SK-N-SH (cell line): ENCODE measurements around the gene ZNF275. TPM values are rescaled to one million over a fixed set of nuclear protein-coding genes. Genes with fewer than 3 reads are reported as not detected.
"Not testable (repeated sequence)": the region's sequence is repeated elsewhere in the genome, so short reads cannot be mapped to it uniquely, and the experiment has no call there.

Experiments
- CTCF ChIA-PET: fragments of 300-600, 350-600 bp; formaldehyde crosslinking; extraction: SDS; loops from one replicate; lab custom pipeline; 2021; lab: Yijun Ruan, JAX
- POLR2A ChIA-PET: fragments of 350-600 bp; sonication (Branson Sonifier 250); formaldehyde crosslinking; extraction: SDS; loops from one replicate; lab custom pipeline; 2020; ENCODE audit warnings: antibody characterized with exemption, inconsistent platforms; lab: Yijun Ruan, JAX
- DNase-seq: peaks from one replicate; pipeline ENCODE4 v3.0.0; 2012
- H2AFZ ChIP-seq: fragments of 200-600 bp; sonication (generic); 2 replicates; pipeline ENCODE4 v1.8.1; 2016; ENCODE audit warnings: antibody characterized with exemption, mild to moderate bottlenecking, low read depth
- H3F3A ChIP-seq: fragments of 200-600 bp; sonication (generic); replicated peaks from 2 replicates; pipeline ENCODE3; 2016; ENCODE audit warnings: antibody characterized with exemption, mild to moderate bottlenecking; ENCODE audit not compliant: insufficient read depth
- H3K27ac ChIP-seq, 2 experiments: fragments of 200-500 bp in 1 of 2; fragments of 200-600 bp in 1 of 2; sonication (Bioruptor generic) in 1 of 2; sonication (generic), shearing (Covaris generic) in 1 of 2; 2 replicates each; pipeline versions ENCODE4 v1.5.1 to v1.6.1; 2014 to 2016; ENCODE audit warnings: low read depth in 2 of 2, inconsistent platforms in 1 of 2, low read length in 1 of 2, mild to moderate bottlenecking in 1 of 2, mixed read lengths in 1 of 2
- H3K27me3 ChIP-seq: fragments of 200-600 bp; sonication (generic), shearing (Covaris generic); 2 replicates; pipeline ENCODE4 v1.6.1; 2016; ENCODE audit warnings: mixed run types; ENCODE audit not compliant: insufficient read depth
- H3K36me3 ChIP-seq, 2 experiments: fragments of 200-500 bp in 1 of 2; fragments of 200-600 bp in 1 of 2; sonication (Bioruptor generic) in 1 of 2; sonication (generic) in 1 of 2; replicated peaks in 1 of 2; 2 replicates each; pipeline versions ENCODE3 to v1.5.1; 2014 to 2016; ENCODE audit warnings: low read length in 1 of 2, mild to moderate bottlenecking in 1 of 2; ENCODE audit not compliant: insufficient read depth in 2 of 2, control insufficient read depth in 1 of 2
- H3K4me1 ChIP-seq, 2 experiments: fragments of 200-500 bp in 1 of 2; fragments of 200-600 bp in 1 of 2; sonication (Bioruptor generic) in 1 of 2; sonication (generic), shearing (Covaris generic) in 1 of 2; 2 replicates each; pipeline versions ENCODE4 v1.5.1 to v1.6.1; 2014 to 2016; ENCODE audit warnings: low read depth in 1 of 2, low read length in 1 of 2, mixed run types in 1 of 2; ENCODE audit not compliant: insufficient read depth in 2 of 2, control insufficient read depth in 1 of 2
- H3K4me2 ChIP-seq: fragments of 200-600 bp; sonication (generic), shearing (Covaris generic); 2 replicates; pipeline ENCODE4 v1.6.1; 2017; ENCODE audit warnings: mixed run types
- H3K4me3 ChIP-seq, 2 experiments: fragments of 200-500 bp in 1 of 2; fragments of 200-600 bp in 1 of 2; sonication (Bioruptor generic) in 1 of 2; sonication (generic), shearing (Covaris generic) in 1 of 2; 2 replicates each; pipeline versions ENCODE4 v1.5.1 to v1.8.1; 2014 to 2016; ENCODE audit warnings: low read depth in 2 of 2, inconsistent platforms in 1 of 2, low read length in 1 of 2, mild to moderate bottlenecking in 1 of 2, mixed read lengths in 1 of 2, moderate library complexity in 1 of 2
- H3K79me2 ChIP-seq: fragments of 200-600 bp; sonication (generic); 2 replicates; pipeline ENCODE4 v1.8.1; 2017; ENCODE audit warnings: mild to moderate bottlenecking; ENCODE audit not compliant: insufficient read depth
- H3K9ac ChIP-seq: fragments of 200-600 bp; sonication (generic); 2 replicates; pipeline ENCODE4 v1.6.1; 2017; ENCODE audit warnings: mixed run types
- H3K9me2 ChIP-seq: fragments of 200-600 bp; sonication (generic); 2 replicates; pipeline ENCODE4 v1.6.1; 2017; ENCODE audit warnings: mixed run types
- H3K9me3 ChIP-seq: fragments of 200-600 bp; sonication (generic); 2 replicates; pipeline ENCODE4 v1.6.1; 2017; ENCODE audit warnings: mixed run types, mild to moderate bottlenecking, moderate library complexity
- H4K20me1 ChIP-seq: fragments of 200-600 bp; sonication (generic); 2 replicates; pipeline ENCODE4 v1.6.1; 2017; ENCODE audit warnings: mild to moderate bottlenecking, mixed run types; ENCODE audit not compliant: insufficient read depth
- CHD2 ChIP-seq: fragments of 150-350 bp; IDR thresholded peaks from 2 replicates; pipeline ENCODE4 v1.6.1; 2018; ENCODE audit warnings: low read length; ENCODE audit not compliant: partially characterized antibody
- FOSL2 ChIP-seq: IDR thresholded peaks from 2 replicates; pipeline ENCODE4 v1.4.0; 2012; ENCODE audit warnings: low read depth, mild to moderate bottlenecking, moderate library complexity, borderline replicate concordance
- FOXM1 ChIP-seq: IDR thresholded peaks from 2 replicates; pipeline ENCODE4 v1.4.0; 2012; ENCODE audit warnings: low read depth, mild to moderate bottlenecking
- GATA2 ChIP-seq: sonication (generic); formaldehyde crosslinking; IDR thresholded peaks from 2 replicates; pipeline ENCODE4 v1.5.0; 2020; ENCODE audit warnings: mild to moderate bottlenecking, missing genetic modification reagents
- JUND ChIP-seq: IDR thresholded peaks from 2 replicates; pipeline ENCODE4 v1.4.0; 2012
- MAX ChIP-seq: IDR thresholded peaks from 2 replicates; pipeline ENCODE4 v1.4.0; 2012; ENCODE audit warnings: low read depth
- MEF2A ChIP-seq: IDR thresholded peaks from 2 replicates; pipeline ENCODE4 v1.4.0; 2012; ENCODE audit warnings: low read depth, borderline replicate concordance
- NRF1 ChIP-seq: IDR thresholded peaks from 2 replicates; pipeline ENCODE4 v1.6.1; 2012; ENCODE audit warnings: low read depth, mild to moderate bottlenecking, low read length
- POLR2AphosphoS5 ChIP-seq: IDR thresholded peaks from 2 replicates; pipeline ENCODE4 v1.6.1; 2012; ENCODE audit warnings: low read depth, low read length
- RXRA ChIP-seq: IDR thresholded peaks from 2 replicates; pipeline ENCODE4 v1.4.0; 2012; ENCODE audit warnings: low read depth, mild to moderate bottlenecking, borderline replicate concordance
- SMC3 ChIP-seq: IDR thresholded peaks from 2 replicates; pipeline ENCODE4 v1.6.1; 2012; ENCODE audit warnings: low read depth, low read length, improper control_type of control experiment
- TEAD4 ChIP-seq: IDR thresholded peaks from 2 replicates; pipeline ENCODE4 v1.4.0; 2012; ENCODE audit warnings: mild to moderate bottlenecking, borderline replicate concordance; ENCODE audit not compliant: insufficient read depth
- ZBTB33 ChIP-seq: IDR thresholded peaks from 2 replicates; pipeline ENCODE4 v1.4.0; 2012; ENCODE audit warnings: low read depth, borderline replicate concordance
- WGBS: methylation state at CpG from one replicate; pipeline ENCODE4 v1.1.6; 2017; ENCODE audit warnings: low lambda C conversion rate; 5-methylcytosine and 5-hydroxymethylcytosine counted together
- polyA plus RNA-seq, 3 experiments: library from polyadenylated mRNA; depleted of rRNA; stranded (reverse); fragments of >200 nt; gene quantifications; 2 replicates each; pipeline ENCODE4 v1.2.3, GENCODE V29; 2012
- TF ChIP-seq, protein P1 (sequence below): fragments of 150-350 bp; IDR thresholded peaks from 2 replicates; pipeline ENCODE4 v1.6.1; 2017; ENCODE audit warnings: antibody characterized with exemption, low read length, low read depth, borderline replicate concordance

Gene ZNF275
- polyA plus RNA-seq, 1 of the 3 experiments (the other 2 are of a cell fraction), result 4.9 TPM

DNA sequence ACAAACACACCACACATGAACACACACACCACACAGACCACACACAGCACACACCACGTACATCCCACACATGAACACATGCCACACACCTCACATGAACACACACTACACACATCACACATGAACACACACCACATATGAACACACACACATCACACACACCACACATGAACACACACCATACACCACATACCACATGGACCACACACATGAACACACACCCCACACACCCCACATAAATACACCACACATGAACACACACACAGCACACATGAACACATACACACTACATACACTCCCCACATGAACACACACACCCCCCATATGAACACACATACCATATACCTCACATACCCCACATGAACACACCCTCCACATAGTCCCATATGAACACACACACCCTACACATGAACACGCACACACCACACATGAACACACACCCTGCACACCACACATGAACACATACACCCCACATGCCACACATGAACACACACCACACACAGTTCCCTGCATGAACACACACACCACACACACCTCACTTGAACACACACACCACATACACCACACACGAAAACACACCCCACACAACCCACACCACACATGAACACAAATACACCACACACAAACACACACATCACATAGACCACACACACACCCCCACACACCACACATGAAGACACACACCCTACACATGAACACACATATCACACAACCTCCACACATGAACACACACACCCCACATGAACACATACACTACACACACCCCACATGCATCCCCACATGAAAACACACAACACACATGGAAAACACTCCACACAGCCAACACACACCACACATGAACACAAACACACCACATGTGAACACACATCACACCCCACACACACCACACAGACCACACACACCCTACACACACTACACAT lies 48.9 kb downstream of the ZNF275 start (continued):
- TF ChIP-seq TEAD4, result no peak
- no peak for TF ChIP-seq JUND
- no peak for TF ChIP-seq GATA2 (CRISPR knock-in tag)
- TF ChIP-seq MEF2A, result no peak
- TF ChIP-seq NRF1, result no peak
- TF ChIP-seq FOXM1, result no peak
- no peak for TF ChIP-seq CHD2
- TF ChIP-seq RXRA, result no peak
- no peak for TF ChIP-seq ZBTB33

GRCh38 chrX:153384390-153384789 lies 50.4 kb downstream of the ZNF275 start:
- Histone ChIP-seq H3K36me3 (no peaks in the 10 kb centered on the region), H3K27ac (no peak overlapping the region), H3K79me2 (no peaks in the 10 kb centered on the region), H3F3A (peaks cover 3% of the 10 kb centered on the region), H2AFZ (no peak overlapping the region), H3K9me2 (no peaks in the 10 kb centered on the region), H3K9ac (no peak overlapping the region), H3K9me3 (no peaks in the 10 kb centered on the region), H3K4me3 (no peak overlapping the region), H3K4me2 (no peak overlapping the region), H3K4me1 (peaks cover 0 to 3% of the 10 kb centered on the region in 2 experiments; a peak in 1 of 4 replicates), H3K27me3 (peaks cover 23% of the 10 kb centered on the region; the same call in 1 of the 2 replicates), H4K20me1 (no peaks in the 10 kb centered on the region)
- POLR2A ChIA-PET, result no interaction called here
- DNase-seq, result no peak
- CTCF ChIA-PET, result interaction anchor here (1.1 kb wide), 1 partner anchor 62 kb away, joined by 3 read pairs; the partner anchor contains the start of gene TREX2
- TF ChIP-seq SMC3, result no peak
- no peak for TF ChIP-seq POLR2AphosphoS5
- no peak for TF ChIP-seq MAX
- no peak for TF ChIP-seq FOSL2
- TF ChIP-seq, protein P1, sequence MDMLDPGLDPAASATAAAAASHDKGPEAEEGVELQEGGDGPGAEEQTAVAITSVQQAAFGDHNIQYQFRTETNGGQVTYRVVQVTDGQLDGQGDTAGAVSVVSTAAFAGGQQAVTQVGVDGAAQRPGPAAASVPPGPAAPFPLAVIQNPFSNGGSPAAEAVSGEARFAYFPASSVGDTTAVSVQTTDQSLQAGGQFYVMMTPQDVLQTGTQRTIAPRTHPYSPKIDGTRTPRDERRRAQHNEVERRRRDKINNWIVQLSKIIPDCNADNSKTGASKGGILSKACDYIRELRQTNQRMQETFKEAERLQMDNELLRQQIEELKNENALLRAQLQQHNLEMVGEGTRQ, result no peak
- 34% methylated on average over 6 of the region's 6 CpGs for WGBS

GRCh38 chrX:153384973-153385372 lies 51.0 kb downstream of the ZNF275 start:
- POLR2A ChIA-PET, H3F3A ChIP-seq, H3K4me1 ChIP-seq, H3K36me3 ChIP-seq, DNase-seq, H3K9me2 ChIP-seq, H4K20me1 ChIP-seq, H3K79me2 ChIP-seq, H2AFZ ChIP-seq, H3K9ac ChIP-seq, H3K27ac ChIP-seq, H3K4me3 ChIP-seq, H3K9me3 ChIP-seq, H3K4me2 ChIP-seq: not testable (repeated sequence)
- peaks cover 23% of the 10 kb centered on the region; the same call in 1 of the 2 replicates for H3K27me3 ChIP-seq
- WGBS, result 7% methylated on average over 2 of the region's 2 CpGs
- CTCF ChIA-PET, result interaction anchor here (1.1 kb wide), 1 partner anchor 61 kb away, joined by 3 read pairs; the partner anchor contains the start of gene TREX2
